Ovary (tissue), 9 donors: ENCODE measurements around the gene BIRC3. TPM values are rescaled to one million over a fixed set of nuclear protein-coding genes. Genes with fewer than 3 reads are reported as not detected.

ENCODE experiments used
- DNase-seq, 5 donors: peaks; one replicate each; pipeline ENCODE4 v3.0.0-alpha.2; 2019 to 2020
- H3K27ac ChIP-seq, 2 donors: fragments of 200-600 bp; one replicate each; pipeline versions ENCODE4 v1.5.1 to v1.8.0; 2019 to 2022
- H3K27me3 ChIP-seq: fragments of 200-600 bp; one replicate; pipeline ENCODE4 v1.8.0; 2022
- H3K36me3 ChIP-seq: fragments of 200-600 bp; sonication (generic); one replicate; pipeline ENCODE4 v1.5.1; 2019
- H3K4me1 ChIP-seq: one replicate; pipeline ENCODE4 v1.8.1; 2013; ENCODE audit warnings: mild to moderate bottlenecking, moderate library complexity; ENCODE audit not compliant: insufficient read depth
- H3K4me3 ChIP-seq: fragments of 200-600 bp; sonication (generic); one replicate; pipeline ENCODE4 v1.5.1; 2017
- H3K9me3 ChIP-seq, 2 donors: fragments of 200-600 bp in 1 of 2; sonication (generic) in 1 of 2; one replicate each; pipeline versions ENCODE4 v1.5.1 to v1.8.1; 2013 to 2019; ENCODE audit warnings: mild to moderate bottlenecking in 1 of 2, moderate library complexity in 1 of 2
- EP300 ChIP-seq: sonication (generic); formaldehyde crosslinking; IDR thresholded peaks from one replicate; pipeline ENCODE4 v1.6.1; 2017; ENCODE audit warnings: antibody characterized with exemption
- POLR2A ChIP-seq: fragments of 450-650 bp; IDR thresholded peaks from one replicate; pipeline ENCODE4 v1.6.1; 2017; ENCODE audit warnings: antibody characterized with exemption, mild to moderate bottlenecking, moderate library complexity
- WGBS, 3 donors: extraction: QIAGEN DNeasy Blood & Tissue Kit in 1 of 3; methylation state at CpG; one replicate each; pipeline versions ENCODE4 v1.1.5 to v1.1.7; 2013 to 2017; 5-methylcytosine and 5-hydroxymethylcytosine counted together
- intact Hi-C, 4 donors: fragments of 100-400 bp; cut with DNase I; formaldehyde crosslinking; loops; one replicate each; pipeline versions ENCODE4 v1.11.0 to v1.15.1; 2022 to 2023
- polyA plus RNA-seq, 2 donors: library from polyadenylated mRNA; stranded (reverse); fragments of 200-250 nt in 1 of 2; fragments of 350-450 nt in 1 of 2; fragmentation: Illumina TruSeq in 1 of 2; extraction: RNeasy Lipid Tissue Mini Kit (QIAGEN cat#74804) in 1 of 2; gene quantifications; one replicate each; pipeline ENCODE4 v1.2.3, GENCODE V29; 2013 to 2014
- total RNA-seq, 7 donors: library from RNA; depleted of rRNA in 2 of 7; stranded (reverse); fragments of >200 nt in 2 of 7; fragmentation: NEBNext Ultra II Directional in 3 of 7; extraction: Animal tissue kit (Norgen Biotek cat#: 25700) in 3 of 7; gene quantifications; one replicate each; pipeline versions ENCODE4 v1.1.0 to v1.2.4, GENCODE V29; 2016 to 2023
- TF ChIP-seq, protein P1 (sequence below), 3 donors: fragments of 450-650 bp in 2 of 3; fragments of 200-600 bp in 1 of 3; IDR thresholded peaks; one replicate each; pipeline versions ENCODE4 v1.5.1 to v1.8.0; 2016 to 2022; ENCODE audit warnings: antibody characterized with exemption in 3 of 3, mild to moderate bottlenecking in 1 of 3
- donor health status: DM: no; HTN: no; CAD: no; lungs with moderate emphysema.
- donor health status: DM: no; HTN: no; CAD: no.
- donor health status: Bipolar disorder and iron deficiency.
- donor health status: DM: yes; HTN: yes; CAD: no.
- donor health status: DM: no; HTN: no; CAD: no.
- donor health status: DM: yes; HTN: yes; CAD: no.

Gene BIRC3
- total and polyA plus RNA-seq, 9 donors = 1.9 to 111 (median 5.1) TPM

DNA sequence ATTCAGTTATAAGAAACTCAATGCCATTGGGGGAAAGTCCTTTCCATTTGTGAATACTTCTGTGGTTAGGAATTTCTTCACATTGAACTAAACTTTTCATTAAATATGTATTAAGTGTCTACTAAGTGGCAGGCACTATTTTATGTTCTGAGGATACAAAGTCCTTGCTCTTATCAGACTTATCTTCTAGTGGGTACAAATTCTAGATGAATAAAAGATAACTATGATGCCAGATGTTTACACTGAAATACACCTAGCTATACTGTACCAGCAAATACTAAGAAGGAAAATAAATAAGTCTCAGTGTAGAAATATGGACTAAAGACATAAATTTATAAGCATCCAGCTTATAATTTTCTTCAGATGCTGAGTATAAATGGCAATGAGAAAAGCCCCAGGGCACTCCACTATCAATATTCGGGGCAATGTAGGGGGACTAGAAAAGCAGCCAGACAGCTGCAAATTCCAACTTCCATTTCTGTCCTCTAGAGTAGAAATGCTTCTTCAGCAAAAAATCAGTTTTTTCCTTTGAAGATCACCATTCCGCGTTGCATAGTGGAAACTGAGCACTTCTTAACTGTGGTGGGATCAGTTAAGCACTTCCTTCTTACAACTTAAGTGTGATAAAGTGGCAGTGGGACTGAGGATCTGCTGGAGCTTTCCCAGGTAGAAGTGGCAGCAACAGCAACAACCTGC, 11.8 kb upstream of the BIRC3 start:
- WGBS, 3 donors = 49 to 73% (median 61%) methylated on average over 3 of the region's 3 CpGs
- Histone ChIP-seq H3K36me3 (no peaks in the 10 kb centered on the region), H3K9me3 (no peaks in the 10 kb centered on the region), H3K27me3 (no peaks in the 10 kb centered on the region), H3K4me1 (peaks cover 2% of the 10 kb centered on the region), H3K4me3 (no peak overlapping the region), H3K27ac (no peak overlapping the region)
- TF ChIP-seq POLR2A (no peak), EP300 (no peak)
- TF ChIP-seq, protein P1, sequence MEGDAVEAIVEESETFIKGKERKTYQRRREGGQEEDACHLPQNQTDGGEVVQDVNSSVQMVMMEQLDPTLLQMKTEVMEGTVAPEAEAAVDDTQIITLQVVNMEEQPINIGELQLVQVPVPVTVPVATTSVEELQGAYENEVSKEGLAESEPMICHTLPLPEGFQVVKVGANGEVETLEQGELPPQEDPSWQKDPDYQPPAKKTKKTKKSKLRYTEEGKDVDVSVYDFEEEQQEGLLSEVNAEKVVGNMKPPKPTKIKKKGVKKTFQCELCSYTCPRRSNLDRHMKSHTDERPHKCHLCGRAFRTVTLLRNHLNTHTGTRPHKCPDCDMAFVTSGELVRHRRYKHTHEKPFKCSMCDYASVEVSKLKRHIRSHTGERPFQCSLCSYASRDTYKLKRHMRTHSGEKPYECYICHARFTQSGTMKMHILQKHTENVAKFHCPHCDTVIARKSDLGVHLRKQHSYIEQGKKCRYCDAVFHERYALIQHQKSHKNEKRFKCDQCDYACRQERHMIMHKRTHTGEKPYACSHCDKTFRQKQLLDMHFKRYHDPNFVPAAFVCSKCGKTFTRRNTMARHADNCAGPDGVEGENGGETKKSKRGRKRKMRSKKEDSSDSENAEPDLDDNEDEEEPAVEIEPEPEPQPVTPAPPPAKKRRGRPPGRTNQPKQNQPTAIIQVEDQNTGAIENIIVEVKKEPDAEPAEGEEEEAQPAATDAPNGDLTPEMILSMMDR (IDR thresholded peaks at IDR 0.05) = no peak
- intact Hi-C loops = no loop called here
- DNase-seq = no peak

DNA sequence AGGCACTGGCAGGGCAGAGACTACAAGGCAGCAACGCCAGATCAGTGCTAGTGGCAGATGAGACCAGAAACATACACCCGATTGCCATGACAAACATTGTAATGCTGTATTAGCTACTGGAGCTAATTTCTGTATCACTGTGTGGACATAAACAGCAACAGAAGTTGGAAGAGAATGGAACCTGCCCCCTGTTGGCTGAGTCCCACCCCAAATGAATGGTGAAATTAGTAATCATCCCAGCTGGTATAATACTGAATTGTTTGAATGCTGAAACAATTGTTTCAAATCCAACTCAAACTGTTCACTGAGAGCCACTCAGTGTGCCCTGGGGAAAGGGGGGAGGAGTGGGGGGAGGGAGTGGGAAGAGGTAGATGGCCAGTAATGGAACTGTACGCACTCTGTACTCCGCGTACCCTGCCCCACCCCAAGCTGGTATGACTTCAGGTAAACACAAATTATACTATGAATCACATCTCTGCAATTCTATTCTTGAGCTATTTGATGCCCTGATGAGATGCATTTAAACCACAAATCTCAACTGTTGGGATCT, 11.2 kb upstream of the BIRC3 start:
- 80 to 90% (median 82%) methylated on average over 5 of the region's 5 CpGs for WGBS, 3 donors
- H3K4me3 ChIP-seq = no peak overlapping the region
- no peaks in the 10 kb centered on the region for H3K27me3 ChIP-seq
- no peak for DNase-seq
- no peaks in the 10 kb centered on the region for H3K36me3 ChIP-seq
- H3K27ac ChIP-seq = no peak overlapping the region
- TF ChIP-seq EP300 (no peak), POLR2A (no peak)
- TF ChIP-seq, protein P1 (IDR thresholded peaks at IDR 0.05) = no peak
- intact Hi-C loops = no loop called here
- no peaks in the 10 kb centered on the region for H3K9me3 ChIP-seq
- peaks cover 2% of the 10 kb centered on the region for H3K4me1 ChIP-seq

DNA sequence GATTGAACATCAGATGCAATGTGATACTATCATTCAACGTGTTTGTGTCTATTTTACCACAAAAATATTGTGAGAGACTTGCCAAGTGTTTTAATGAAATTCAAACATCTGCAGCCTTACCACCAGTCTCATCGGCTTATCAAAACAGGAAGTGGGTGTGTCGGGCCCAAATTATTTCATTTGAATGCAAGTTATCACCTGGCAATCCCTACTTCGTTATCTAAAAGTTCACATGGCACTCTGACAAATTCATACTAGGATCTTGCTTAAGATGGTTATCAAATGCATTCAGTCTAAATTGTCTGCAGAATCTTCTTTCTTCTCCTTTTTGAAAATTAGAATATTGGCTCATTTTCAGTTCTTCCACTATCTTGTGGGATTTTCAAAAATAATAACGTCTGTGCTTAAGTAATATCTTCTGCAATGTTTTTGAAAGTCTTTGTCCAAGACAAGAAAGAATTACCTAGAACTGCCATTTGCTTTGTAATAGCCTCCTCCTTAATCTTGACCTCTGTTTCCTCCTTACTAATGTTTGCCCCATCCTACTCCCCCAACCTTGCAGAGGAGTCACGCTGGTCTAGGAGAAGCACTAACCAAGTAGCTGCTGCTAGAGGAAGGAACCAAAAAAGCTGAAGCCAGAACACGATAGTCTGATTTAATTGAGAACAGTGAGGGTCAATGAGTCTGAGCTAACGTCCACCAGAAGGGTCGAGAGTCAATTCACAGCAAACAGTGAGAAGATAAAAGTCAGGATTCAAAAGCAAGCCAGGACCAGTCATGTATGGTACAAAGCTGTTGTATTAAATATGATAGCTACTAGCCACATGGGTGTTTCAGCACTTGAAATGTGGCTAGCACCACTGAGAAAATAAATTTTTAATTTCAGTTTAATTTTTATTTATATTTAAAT, 10.2 kb upstream of the BIRC3 start:
- TF ChIP-seq EP300 = no peak
- TF ChIP-seq, protein P1 (IDR thresholded peaks at IDR 0.05) = no peak
- TF ChIP-seq POLR2A = no peak
- Histone ChIP-seq H3K4me1 (peaks cover 2% of the 10 kb centered on the region), H3K36me3 (no peaks in the 10 kb centered on the region), H3K27me3 (no peaks in the 10 kb centered on the region), H3K27ac (no peak overlapping the region), H3K4me3 (no peak overlapping the region), H3K9me3 (no peaks in the 10 kb centered on the region)
- DNase-seq = no peak
- 13 to 20% (median 15%) methylated on average over 9 of the region's 9 CpGs for WGBS, 3 donors
- intact Hi-C loops = no loop called here

DNA sequence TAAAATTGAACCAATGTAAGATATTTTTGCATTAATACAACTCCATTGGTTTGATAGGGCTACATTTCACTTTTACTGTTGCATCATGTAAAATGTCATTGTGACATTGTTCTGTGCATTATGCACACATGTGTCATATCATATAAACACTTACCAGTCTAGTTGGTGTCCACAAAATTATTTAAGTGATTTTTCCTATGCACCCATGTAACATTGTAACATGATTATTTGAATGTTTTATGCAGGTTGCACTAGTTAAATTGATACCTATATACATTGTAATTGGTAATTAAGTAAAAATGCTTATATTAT, 9.6 kb upstream of the BIRC3 start:
- no peaks in the 10 kb centered on the region for H3K27me3 ChIP-seq
- H3K27ac ChIP-seq = no peak overlapping the region
- no peak overlapping the region for H3K4me3 ChIP-seq
- TF ChIP-seq, protein P1 (IDR thresholded peaks at IDR 0.05) = no peak
- TF ChIP-seq EP300 = no peak
- no peak for TF ChIP-seq POLR2A
- no peaks in the 10 kb centered on the region for H3K36me3 ChIP-seq
- no peaks in the 10 kb centered on the region for H3K9me3 ChIP-seq
- intact Hi-C loops = no loop called here
- peaks cover 2% of the 10 kb centered on the region for H3K4me1 ChIP-seq
- DNase-seq = no peak
